Mesenteric fat pad (tissue), 1 donor: ENCODE results near the gene CDK6. TPM values are rescaled to one million over a fixed set of nuclear protein-coding genes. Genes with fewer than 3 reads are reported as not detected.

ENCODE experiments used
- DNase-seq: peaks from one replicate; pipeline ENCODE4 v3.0.0-alpha.2; 2020; ENCODE audit warnings: low spot score
- total RNA-seq: library from RNA; stranded (reverse); fragmentation: NEBNext Ultra II Directional; extraction: Animal tissue kit (Norgen Biotek cat#: 25700); gene quantifications from one replicate; pipeline ENCODE4 v1.2.1, GENCODE V29; 2021
- donor health status: DM: yes; HTN: yes; CAD: no.

The CDK6 gene
- total RNA-seq, 1 donor from 2014 or later: 17.1 TPM

GRCh38 chr7:92685136-92686042 is 151.0 kb downstream of the CDK6 start:
- DNase-seq: no peak

- DNase-seq: no peak
These were observed 152.1 kb downstream of the CDK6 start for GRCh38 chr7:92684274-92684673.

- DNase-seq: no peak
These were observed 153.4 kb downstream of the CDK6 start for GRCh38 chr7:92682903-92683539.

GRCh38 chr7:92682330-92682729 is 154.0 kb downstream of the CDK6 start:
- DNase-seq: no peak

GRCh38 chr7:92681633-92682032 is 154.7 kb downstream of the CDK6 start:
- DNase-seq: no peak

- no peak for DNase-seq
These were observed 155.9 kb downstream of the CDK6 start for GRCh38 chr7:92680442-92680841.

- no peak for DNase-seq
These were observed 158.0 kb downstream of the CDK6 start for GRCh38 chr7:92678291-92678920.

GRCh38 chr7:92674379-92674778 is 162.0 kb downstream of the CDK6 start:
- no peak for DNase-seq

GRCh38 chr7:92671505-92672169 is 164.7 kb downstream of the CDK6 start:
- no peak for DNase-seq

- DNase-seq: no peak
These were observed 166.0 kb downstream of the CDK6 start for GRCh38 chr7:92670204-92670851.

GRCh38 chr7:92669616-92670165 is 166.7 kb downstream of the CDK6 start:
- DNase-seq: no peak

- no peak for DNase-seq
These were observed 167.8 kb downstream of the CDK6 start for GRCh38 chr7:92668564-92668963.

GRCh38 chr7:92667816-92668535 is 168.4 kb downstream of the CDK6 start:
- DNase-seq: no peak

- no peak for DNase-seq
These were observed 170.4 kb downstream of the CDK6 start for GRCh38 chr7:92665926-92666325.

GRCh38 chr7:92661651-92662050 is 174.7 kb downstream of the CDK6 start:
- no peak for DNase-seq

- DNase-seq: no peak
These were observed 177.7 kb downstream of the CDK6 start for GRCh38 chr7:92658671-92659070.

- no peak for DNase-seq
These were observed 179.0 kb downstream of the CDK6 start for GRCh38 chr7:92657391-92657790.

GRCh38 chr7:92656121-92656520 is 180.3 kb downstream of the CDK6 start:
- no peak for DNase-seq

- no peak for DNase-seq
These were observed 181.0 kb downstream of the CDK6 start for GRCh38 chr7:92655346-92655884.

GRCh38 chr7:92653136-92653535 is 183.2 kb downstream of the CDK6 start:
- DNase-seq: no peak
